H9 (cell line): ENCODE results near the gene LCMT1. TPM values are rescaled to one million over a fixed set of nuclear protein-coding genes. Genes with fewer than 3 reads are reported as not detected.

Experiments used
- DNase-seq: peaks from one replicate; pipeline ENCODE4 v3.0.0-alpha.2; 2017
- H2AFZ ChIP-seq: one replicate; pipeline ENCODE4 v1.6.1; 2013; ENCODE audit warnings: mild to moderate bottlenecking, low read length, control low read depth, moderate library complexity
- H2AK5ac ChIP-seq: 2 replicates; pipeline ENCODE4 v1.6.1; 2013; ENCODE audit warnings: low read length, control low read depth, mixed read lengths; ENCODE audit not compliant: insufficient read length
- H2BK120ac ChIP-seq: one replicate; pipeline ENCODE4 v1.6.1; 2013; ENCODE audit warnings: low read depth, mild to moderate bottlenecking, low read length, control low read depth, inconsistent platforms; ENCODE audit not compliant: poor library complexity, severe bottlenecking
- H2BK12ac ChIP-seq: 2 replicates; pipeline ENCODE4 v1.6.1; 2013; ENCODE audit warnings: low read length, control low read depth, mixed read lengths, low read depth; ENCODE audit not compliant: insufficient read length
- H2BK15ac ChIP-seq: 2 replicates; pipeline ENCODE4 v1.6.1; 2013; ENCODE audit warnings: low read depth, low read length, control low read depth
- H2BK20ac ChIP-seq: one replicate; pipeline ENCODE4 v1.6.1; 2013; ENCODE audit warnings: low read depth, mild to moderate bottlenecking, low read length, control low read depth, inconsistent platforms; ENCODE audit not compliant: poor library complexity, severe bottlenecking
- H2BK5ac ChIP-seq: 2 replicates; pipeline ENCODE4 v1.6.1; 2013; ENCODE audit warnings: low read length, control low read depth, mixed read lengths; ENCODE audit not compliant: insufficient read length
- H3K14ac ChIP-seq: 2 replicates; pipeline ENCODE4 v1.6.1; 2013; ENCODE audit warnings: low read length, control low read depth; ENCODE audit not compliant: insufficient read depth
- H3K18ac ChIP-seq: 2 replicates; pipeline ENCODE4 v1.6.1; 2013; ENCODE audit warnings: low read depth, mild to moderate bottlenecking, mixed read lengths, low read length, control low read depth; ENCODE audit not compliant: insufficient read length
- H3K23ac ChIP-seq: 2 replicates; pipeline ENCODE4 v1.6.1; 2013; ENCODE audit warnings: low read length, control low read depth, mixed read lengths, low read depth; ENCODE audit not compliant: insufficient read length
- H3K23me2 ChIP-seq: 2 replicates; pipeline ENCODE4 v1.6.1; 2013; ENCODE audit warnings: low read depth, mild to moderate bottlenecking, mixed read lengths, low read length, control low read depth; ENCODE audit not compliant: insufficient read length, poor library complexity, severe bottlenecking
- H3K27ac ChIP-seq: 2 replicates; pipeline ENCODE4 v1.5.1; 2013; ENCODE audit warnings: low read length, control low read depth, mixed read lengths, low read depth; ENCODE audit not compliant: insufficient read length
- H3K27me3 ChIP-seq: 2 replicates; pipeline ENCODE4 v1.6.1; 2013; ENCODE audit warnings: low read length, control low read depth, inconsistent platforms; ENCODE audit not compliant: insufficient read depth
- H3K4ac ChIP-seq: 2 replicates; pipeline ENCODE4 v1.6.1; 2013; ENCODE audit warnings: low read depth, mild to moderate bottlenecking, control low read depth, inconsistent platforms, low read length, moderate library complexity
- H3K4me1 ChIP-seq: 2 replicates; pipeline ENCODE4 v1.6.1; 2013; ENCODE audit warnings: low read length, control low read depth, inconsistent platforms; ENCODE audit not compliant: insufficient read depth
- H3K4me2 ChIP-seq: 2 replicates; pipeline ENCODE4 v1.6.1; 2013; ENCODE audit warnings: low read length, control low read depth, mixed read lengths; ENCODE audit not compliant: insufficient read length, insufficient read depth
- H3K56ac ChIP-seq: 2 replicates; pipeline ENCODE4 v1.6.1; 2013; ENCODE audit warnings: low read depth, mild to moderate bottlenecking, mixed read lengths, low read length, control low read depth; ENCODE audit not compliant: insufficient read length
- H3K79me1 ChIP-seq: 2 replicates; pipeline ENCODE4 v1.6.1; 2013; ENCODE audit warnings: low read depth, mild to moderate bottlenecking, moderate library complexity, low read length, control low read depth, inconsistent platforms; ENCODE audit not compliant: insufficient read depth, poor library complexity, severe bottlenecking
- H3K79me2 ChIP-seq: 2 replicates; pipeline ENCODE4 v1.6.1; 2013; ENCODE audit warnings: low read length, control low read depth, inconsistent platforms; ENCODE audit not compliant: insufficient read depth
- H3K9ac ChIP-seq: 2 replicates; pipeline ENCODE4 v1.6.1; 2013; ENCODE audit warnings: low read length, control low read depth, mixed read lengths; ENCODE audit not compliant: insufficient read length; ENCODE audit errors: extremely low read depth
- H3K9me3 ChIP-seq: one replicate; pipeline ENCODE4 v1.6.1; 2013; ENCODE audit warnings: low read depth, low read length, inconsistent platforms; ENCODE audit not compliant: control insufficient read depth
- H3T11ph ChIP-seq: one replicate; pipeline ENCODE4 v1.6.1; 2013; ENCODE audit warnings: mild to moderate bottlenecking, low read length, control low read depth, inconsistent platforms
- H4K20me1 ChIP-seq: one replicate; pipeline ENCODE4 v1.6.1; 2013; ENCODE audit not compliant: control insufficient read depth, insufficient read length, insufficient read depth
- H4K5ac ChIP-seq: 2 replicates; pipeline ENCODE4 v1.6.1; 2013; ENCODE audit warnings: low read depth, mild to moderate bottlenecking, mixed read lengths, low read length, control low read depth; ENCODE audit not compliant: insufficient read length
- H4K8ac ChIP-seq: replicated peaks from 2 replicates; pipeline ENCODE4 v1.6.1; 2013; ENCODE audit warnings: low read length, control low read depth, mixed read lengths, low read depth; ENCODE audit not compliant: insufficient read length
- H4K91ac ChIP-seq: 2 replicates; pipeline ENCODE4 v1.6.1; 2013; ENCODE audit warnings: low read depth, mild to moderate bottlenecking, moderate library complexity, mixed read lengths, low read length, control low read depth; ENCODE audit not compliant: insufficient read length
- H3K27ac Mint-ChIP-seq, 3 experiments: 2 replicates in 2 of 3; 3 replicates in 1 of 3; pipeline ENCODE4 v1.8.0; 2020 to 2021; ENCODE audit warnings: mixed read lengths in 3 of 3, mild to moderate bottlenecking in 1 of 3, moderate library complexity in 1 of 3
- H3K27me3 Mint-ChIP-seq: 2 replicates; pipeline ENCODE4 v1.8.0; 2021; ENCODE audit warnings: low read depth, mild to moderate bottlenecking, moderate library complexity, mixed read lengths
- H3K36me3 Mint-ChIP-seq, 3 experiments: 2 replicates in 2 of 3; 3 replicates in 1 of 3; pipeline ENCODE4 v1.8.0; 2020 to 2021; ENCODE audit warnings: low read depth in 3 of 3, mixed read lengths in 3 of 3; ENCODE audit not compliant: insufficient read depth in 1 of 3
- H3K4me1 Mint-ChIP-seq, 2 experiments: 2 replicates each; pipeline ENCODE4 v1.8.0; 2020; ENCODE audit warnings: mixed read lengths in 2 of 2
- H3K4me3 Mint-ChIP-seq, 2 experiments: 2 replicates in 1 of 2; 3 replicates in 1 of 2; pipeline ENCODE4 v1.8.0; 2020 to 2021; ENCODE audit warnings: mild to moderate bottlenecking in 2 of 2, mixed read lengths in 2 of 2, moderate library complexity in 1 of 2
- H3K9me3 Mint-ChIP-seq, 2 experiments: 2 replicates in 1 of 2; 3 replicates in 1 of 2; pipeline ENCODE4 v1.8.0; 2020; ENCODE audit warnings: mild to moderate bottlenecking in 2 of 2, mixed read lengths in 2 of 2, moderate library complexity in 1 of 2
- WGBS: extraction: QIAGEN DNeasy Blood & Tissue Kit; methylation state at CpG from one replicate; pipeline ENCODE4 v1.1.7; 2013; ENCODE audit warnings: missing lambda C conversion rate, low lambda C conversion rate, mixed read lengths; ENCODE audit not compliant: insufficient read length; ENCODE audit errors: extremely low coverage; 5-methylcytosine and 5-hydroxymethylcytosine counted together
- total RNA-seq: library from RNA; stranded (reverse); gene quantifications from 2 replicates; pipeline ENCODE4 v1.2.1, GENCODE V29; 2021
- TF ChIP-seq, protein P1 (sequence below): fragments of 200-600 bp; sonication (generic); conservative IDR thresholded peaks from 3 replicates; pipeline ENCODE4 v1.8.0; 2021; ENCODE audit warnings: antibody characterized with exemption, mild to moderate bottlenecking

The LCMT1 gene
- total RNA-seq, 1 experiment from 2014 or later: 81.2 TPM

DNA sequence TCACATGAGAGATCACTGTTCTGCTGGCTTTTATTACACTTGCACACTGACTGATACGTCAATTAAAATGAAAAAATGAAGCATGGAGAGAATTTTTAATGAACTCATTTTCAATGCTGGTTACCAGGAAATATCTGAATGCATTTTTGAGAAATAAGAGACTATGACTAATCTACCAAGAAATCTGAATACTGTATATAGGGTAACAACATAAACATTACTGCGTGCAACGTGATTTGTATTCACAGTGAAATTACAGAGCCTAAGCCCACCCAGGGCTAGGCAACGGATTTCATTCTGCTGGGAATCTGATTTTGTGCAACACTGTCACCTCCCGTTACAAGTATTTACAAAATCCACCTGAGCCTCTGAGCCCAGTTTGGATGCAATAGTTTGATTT is 23.8 kb upstream of the LCMT1 start:
- H4K8ac ChIP-seq: no peak overlapping the region
- H2AFZ ChIP-seq: no peak overlapping the region
- no peaks in the 10 kb centered on the region for H4K20me1 ChIP-seq
- peaks cover 3% of the 10 kb centered on the region; the same call in 1 of the 2 replicates for H3K27me3 Mint-ChIP-seq
- no peak overlapping the region for H2AK5ac ChIP-seq
- no peak overlapping the region for H3K56ac ChIP-seq
- H4K91ac ChIP-seq: no peak overlapping the region
- no peak overlapping the region for H3K27ac Mint-ChIP-seq
- no peaks in the 10 kb centered on the region for H3K23me2 ChIP-seq
- no peak overlapping the region for H3T11ph ChIP-seq
- H3K27me3 ChIP-seq: no peaks in the 10 kb centered on the region
- H3K4me1 Mint-ChIP-seq: no peaks in the 10 kb centered on the region
- H3K79me1 ChIP-seq: no peaks in the 10 kb centered on the region
- H3K4me2 ChIP-seq: no peak overlapping the region
- H3K36me3 Mint-ChIP-seq: no peaks in the 10 kb centered on the region
- H2BK120ac ChIP-seq: no peak overlapping the region
- no peak overlapping the region for H3K9ac ChIP-seq
- H2BK12ac ChIP-seq: no peak overlapping the region
- H3K4me1 ChIP-seq: no peaks in the 10 kb centered on the region
- H3K9me3 ChIP-seq: no peaks in the 10 kb centered on the region
- no peak overlapping the region for H3K4ac ChIP-seq
- no peak overlapping the region for H3K14ac ChIP-seq
- no peak for DNase-seq
- H3K18ac ChIP-seq: no peak overlapping the region
- H3K4me3 Mint-ChIP-seq: no peak overlapping the region
- no peaks in the 10 kb centered on the region for H3K9me3 Mint-ChIP-seq
- no peak overlapping the region for H2BK5ac ChIP-seq
- no peak overlapping the region for H2BK20ac ChIP-seq
- WGBS: no CpG with 5 or more reads among the region's 5 CpGs
- H3K27ac ChIP-seq: no peak overlapping the region
- no peak overlapping the region for H3K23ac ChIP-seq
- no peak overlapping the region for H2BK15ac ChIP-seq
- TF ChIP-seq, protein P1, sequence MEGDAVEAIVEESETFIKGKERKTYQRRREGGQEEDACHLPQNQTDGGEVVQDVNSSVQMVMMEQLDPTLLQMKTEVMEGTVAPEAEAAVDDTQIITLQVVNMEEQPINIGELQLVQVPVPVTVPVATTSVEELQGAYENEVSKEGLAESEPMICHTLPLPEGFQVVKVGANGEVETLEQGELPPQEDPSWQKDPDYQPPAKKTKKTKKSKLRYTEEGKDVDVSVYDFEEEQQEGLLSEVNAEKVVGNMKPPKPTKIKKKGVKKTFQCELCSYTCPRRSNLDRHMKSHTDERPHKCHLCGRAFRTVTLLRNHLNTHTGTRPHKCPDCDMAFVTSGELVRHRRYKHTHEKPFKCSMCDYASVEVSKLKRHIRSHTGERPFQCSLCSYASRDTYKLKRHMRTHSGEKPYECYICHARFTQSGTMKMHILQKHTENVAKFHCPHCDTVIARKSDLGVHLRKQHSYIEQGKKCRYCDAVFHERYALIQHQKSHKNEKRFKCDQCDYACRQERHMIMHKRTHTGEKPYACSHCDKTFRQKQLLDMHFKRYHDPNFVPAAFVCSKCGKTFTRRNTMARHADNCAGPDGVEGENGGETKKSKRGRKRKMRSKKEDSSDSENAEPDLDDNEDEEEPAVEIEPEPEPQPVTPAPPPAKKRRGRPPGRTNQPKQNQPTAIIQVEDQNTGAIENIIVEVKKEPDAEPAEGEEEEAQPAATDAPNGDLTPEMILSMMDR: no peak
- H4K5ac ChIP-seq: no peak overlapping the region
- no peaks in the 10 kb centered on the region for H3K79me2 ChIP-seq
